Omental fat pad (tissue), 4 donors: Measurements from ENCODE around the gene HIPK2. TPM values are rescaled to one million over a fixed set of nuclear protein-coding genes. Genes with fewer than 3 reads are reported as not detected.
A peak's percentile ranks its signal among the peaks of the same experiment; 100 is the strongest.
"Not testable (repeated sequence)": the region's sequence is repeated elsewhere in the genome, so short reads cannot be mapped to it uniquely, and the experiment has no call there.

Source experiments
- ATAC-seq: fragments of 150-250 bp; one replicate; pipeline ENCODE4 v1.9.1; 2016; ENCODE audit warnings: mild to moderate bottlenecking, moderate library complexity; ENCODE audit not compliant: low FRiP score
- DNase-seq: peaks from one replicate; pipeline ENCODE4 v3.0.0-alpha.2; 2019; ENCODE audit warnings: low spot score
- CTCF ChIP-seq, 3 donors: fragments of 450-650 bp; IDR thresholded peaks; one replicate each; pipeline ENCODE4 v1.5.1; 2016 to 2017; ENCODE audit warnings: antibody characterized with exemption in 3 of 3, mild to moderate bottlenecking in 3 of 3, moderate library complexity in 2 of 3
- total RNA-seq, 4 donors: library from RNA; depleted of rRNA; stranded (reverse); fragments of >200 nt; gene quantifications; one replicate each; pipeline ENCODE4 v1.1.0, GENCODE V29; 2016

HIPK2 gene
- total RNA-seq, 4 donors from 2014 or later, result 39.6 to 90.3 (median 70.0) TPM

- TF ChIP-seq CTCF (IDR thresholded peaks at IDR 0.05), result no peak
- DNase-seq (no peak), ATAC-seq (no peak)
These were observed 102.4 kb downstream of the HIPK2 start for GRCh38 chr7:139675127-139676125.

- no peak for TF ChIP-seq CTCF (IDR thresholded peaks at IDR 0.05)
- DNase-seq, result no peak
- no peak for ATAC-seq
These were observed 103.1 kb downstream of the HIPK2 start for GRCh38 chr7:139674752-139675126.

GRCh38 chr7:139674341-139674740, 103.5 kb downstream of the HIPK2 start:
- DNase-seq, result no peak
- no peak for TF ChIP-seq CTCF (IDR thresholded peaks at IDR 0.05)
- no peak for ATAC-seq

- ATAC-seq, result no peak
- DNase-seq, result no peak
- TF ChIP-seq CTCF (IDR thresholded peaks at IDR 0.05), result no peak
These were observed 104.0 kb downstream of the HIPK2 start for GRCh38 chr7:139673762-139674161.

- ATAC-seq, result peak; percentile 16
- no peak for TF ChIP-seq CTCF (IDR thresholded peaks at IDR 0.05)
- DNase-seq, result no peak
These were observed 104.6 kb downstream of the HIPK2 start for GRCh38 chr7:139673230-139673629.

GRCh38 chr7:139671967-139672366, 105.8 kb downstream of the HIPK2 start:
- DNase-seq (no peak), ATAC-seq (no peak)
- TF ChIP-seq CTCF (IDR thresholded peaks at IDR 0.05), result no peak

GRCh38 chr7:139670662-139671061, 107.1 kb downstream of the HIPK2 start:
- not testable (repeated sequence) for DNase-seq, ATAC-seq
